Nucleus accumbens (tissue), 56 donors: ENCODE measurements around the gene MNT.

ENCODE experiments used
- DNase-seq, 56 donors: peaks; one replicate each; lab custom pipeline; 2025; lab: John Stamatoyannopoulos, UW

MNT gene

DNA sequence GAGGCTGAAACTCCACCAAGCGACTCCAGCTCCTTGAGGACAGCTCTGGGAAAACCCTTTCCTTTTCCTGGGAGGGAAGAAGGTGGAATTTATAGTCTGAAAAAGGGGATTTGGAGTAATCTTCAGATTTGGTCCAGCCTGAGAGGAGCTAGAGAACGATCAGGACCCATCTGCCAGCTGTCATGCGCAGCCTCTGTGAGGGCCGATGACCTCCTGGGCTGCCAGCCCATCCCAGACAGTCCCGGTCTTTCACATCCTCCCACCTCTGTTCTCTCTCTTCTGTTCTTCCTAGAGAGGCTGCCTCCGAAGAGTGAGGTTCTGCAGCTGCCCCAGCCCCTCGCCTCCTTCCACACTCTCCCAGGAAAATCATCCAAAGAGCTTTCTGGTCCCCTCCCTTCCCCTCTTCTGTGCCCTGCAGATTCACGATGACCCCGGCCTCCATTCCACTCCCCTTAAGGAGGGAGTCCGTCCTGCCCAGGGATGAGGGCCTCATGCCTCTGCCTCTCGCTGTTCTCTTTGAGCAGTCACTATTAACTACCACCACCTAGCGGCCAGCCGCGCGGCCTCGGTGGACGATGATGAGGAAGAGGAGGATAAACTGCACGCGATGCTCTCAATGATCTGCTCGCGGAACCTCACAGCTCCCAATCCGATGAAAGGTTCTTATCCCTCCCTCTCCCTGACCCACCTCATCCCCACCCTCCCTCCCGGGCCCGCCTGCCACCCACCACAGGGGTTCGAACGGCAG is 33.9 kb downstream of the MNT start:
- peak in 4 of 56 donors; percentile 12 to 38 (median 16) for DNase-seq

- DNase-seq = no peak
These were observed 35.7 kb downstream of the MNT start for GRCh38 chr17:2365132-2365531.

- DNase-seq = no peak
These were observed 36.1 kb downstream of the MNT start for GRCh38 chr17:2364763-2365116.

DNA sequence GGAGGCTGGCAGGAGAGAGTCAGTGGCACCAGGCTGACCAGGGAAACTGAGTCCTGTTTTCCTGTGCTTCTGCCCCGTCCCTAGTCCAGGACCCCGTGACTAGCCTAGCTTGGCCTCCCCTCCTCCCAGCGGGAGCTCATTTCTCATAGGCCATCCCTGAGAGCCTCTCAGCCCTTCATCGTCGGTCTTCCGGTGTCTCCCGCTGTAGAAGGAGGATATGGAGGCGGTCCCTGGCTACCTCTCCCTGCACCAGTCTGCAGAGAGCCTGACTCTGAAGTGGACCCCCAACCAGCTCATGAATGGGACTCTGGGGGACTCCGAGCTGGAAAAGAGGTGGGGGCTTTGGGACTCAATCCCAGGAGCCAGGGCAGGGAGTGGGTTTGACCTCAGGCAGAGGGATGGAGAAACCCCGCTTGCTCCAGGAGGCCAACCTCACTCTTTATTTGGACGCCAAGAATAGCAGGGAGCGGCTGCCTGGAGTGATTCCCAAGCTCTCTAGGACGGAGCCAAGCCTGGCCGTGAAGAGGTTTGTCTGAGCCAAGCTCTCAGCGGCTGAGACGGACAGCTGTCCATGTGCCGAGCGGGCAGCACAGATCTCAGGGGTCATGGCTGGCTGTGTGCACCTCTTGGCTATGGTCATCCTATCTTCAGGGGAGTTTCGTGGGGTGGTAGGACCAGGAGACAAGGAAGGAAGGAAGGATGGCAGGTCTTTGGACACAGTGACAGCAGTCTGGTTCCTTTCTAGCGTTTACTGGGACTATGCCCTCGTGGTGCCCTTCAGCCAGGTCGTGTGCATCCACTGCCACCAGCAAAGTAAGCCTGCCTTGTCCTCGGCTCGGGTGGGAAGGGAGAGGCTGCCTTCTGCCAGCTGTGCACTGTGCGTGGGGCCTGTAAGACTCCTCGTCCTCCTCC is 36.8 kb downstream of the MNT start:
- DNase-seq = peak in 8 of 56 donors; percentile 9 to 51 (median 34)

GRCh38 chr17:2363318-2363717 is 37.5 kb downstream of the MNT start:
- no peak for DNase-seq

DNA sequence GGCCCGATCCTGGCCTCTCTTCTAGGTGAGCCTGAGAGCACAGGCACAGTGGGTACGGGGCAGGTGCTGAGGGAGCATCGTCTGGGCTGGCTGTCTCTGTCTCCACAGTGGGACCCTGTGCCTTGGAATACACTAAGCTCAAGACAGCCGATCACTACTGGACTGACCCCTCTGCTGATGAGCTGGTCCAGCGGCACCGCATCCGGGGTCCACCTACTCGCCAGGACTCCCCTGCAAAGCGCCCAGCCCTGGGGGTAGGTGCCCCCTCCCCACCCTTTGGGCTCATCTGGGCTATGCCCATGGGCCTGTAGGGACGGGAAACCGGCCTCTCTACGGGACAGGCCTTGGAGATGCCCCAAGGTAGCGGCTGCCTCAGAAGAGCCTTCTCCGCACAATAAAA is 38.0 kb downstream of the MNT start:
- no peak for DNase-seq

DNA sequence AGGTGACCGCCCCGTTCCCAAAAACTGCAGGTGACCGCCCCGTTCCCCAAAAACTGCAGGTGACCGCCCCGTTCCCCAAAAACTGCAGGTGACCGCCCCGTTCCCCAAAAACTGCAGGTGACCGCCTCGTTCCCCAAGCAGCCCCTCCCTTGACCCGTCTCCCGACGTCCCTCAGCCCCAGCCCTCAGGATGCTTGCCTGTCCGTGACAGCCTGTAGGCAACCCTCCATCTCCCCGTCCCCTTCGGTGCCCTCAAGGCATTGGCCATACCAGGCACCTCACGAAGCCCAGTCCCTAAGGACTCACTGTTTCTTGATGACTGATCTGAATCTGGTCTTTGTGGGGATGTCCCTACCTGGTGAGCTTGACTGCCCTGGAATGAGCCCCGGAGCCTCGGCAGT is 38.4 kb downstream of the MNT start:
- DNase-seq = no peak

DNA sequence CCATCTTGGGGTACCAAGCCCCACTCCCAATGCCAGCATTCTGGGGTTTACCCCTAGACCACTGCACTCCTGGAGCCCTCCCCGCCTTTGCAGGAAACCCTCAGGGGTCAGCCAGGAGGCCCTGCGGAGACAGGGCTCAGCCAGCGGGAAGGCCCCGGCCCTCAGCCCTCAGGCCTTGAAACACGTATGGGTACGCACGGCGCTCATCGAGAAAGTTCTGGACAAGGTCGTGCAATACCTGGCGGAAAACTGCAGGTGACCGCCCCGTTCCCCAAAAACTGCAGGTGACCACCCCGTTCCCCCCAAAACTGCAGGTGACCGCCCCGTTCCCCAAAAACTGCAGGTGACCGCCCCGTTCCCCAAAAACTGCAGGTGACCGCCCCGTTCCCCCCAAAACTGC is 38.8 kb downstream of the MNT start:
- DNase-seq = no peak

DNA sequence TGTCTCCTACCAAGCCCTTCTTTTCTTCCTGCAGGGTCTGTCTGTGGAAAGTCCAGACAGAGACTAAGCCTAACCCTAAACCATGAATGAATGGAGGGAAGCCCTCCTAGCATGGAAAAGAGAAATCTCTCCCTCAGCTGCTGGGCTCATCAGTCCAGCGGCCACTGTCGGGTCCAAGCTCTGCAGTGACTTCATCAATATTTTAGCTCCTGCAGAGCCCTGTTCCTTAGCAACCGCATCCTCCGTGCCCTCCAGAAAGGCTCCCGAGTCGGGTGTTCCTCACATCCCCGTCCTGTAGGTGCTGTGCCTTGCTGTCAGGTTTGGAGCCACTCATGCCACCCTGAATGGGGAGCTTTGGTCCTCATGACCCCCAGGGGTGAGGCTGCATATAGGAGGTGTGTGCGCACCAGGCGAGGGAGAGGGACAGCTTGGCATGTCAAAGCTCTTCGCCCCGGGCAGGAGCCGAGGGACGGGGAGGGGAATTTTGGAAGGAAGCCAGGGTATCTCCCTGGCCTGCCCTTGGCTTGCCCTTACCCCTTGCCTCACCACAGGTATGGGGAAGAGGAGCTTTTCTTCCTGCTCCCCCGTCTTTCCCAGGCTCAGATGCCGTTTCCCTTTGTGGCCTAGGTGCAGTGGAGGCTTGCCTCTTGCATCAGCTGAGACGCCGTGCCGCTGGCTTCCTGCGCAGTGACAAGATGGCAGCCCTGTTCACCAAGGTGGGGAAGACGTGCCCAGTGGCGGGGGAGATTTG is 39.7 kb downstream of the MNT start:
- DNase-seq = no peak

DNA sequence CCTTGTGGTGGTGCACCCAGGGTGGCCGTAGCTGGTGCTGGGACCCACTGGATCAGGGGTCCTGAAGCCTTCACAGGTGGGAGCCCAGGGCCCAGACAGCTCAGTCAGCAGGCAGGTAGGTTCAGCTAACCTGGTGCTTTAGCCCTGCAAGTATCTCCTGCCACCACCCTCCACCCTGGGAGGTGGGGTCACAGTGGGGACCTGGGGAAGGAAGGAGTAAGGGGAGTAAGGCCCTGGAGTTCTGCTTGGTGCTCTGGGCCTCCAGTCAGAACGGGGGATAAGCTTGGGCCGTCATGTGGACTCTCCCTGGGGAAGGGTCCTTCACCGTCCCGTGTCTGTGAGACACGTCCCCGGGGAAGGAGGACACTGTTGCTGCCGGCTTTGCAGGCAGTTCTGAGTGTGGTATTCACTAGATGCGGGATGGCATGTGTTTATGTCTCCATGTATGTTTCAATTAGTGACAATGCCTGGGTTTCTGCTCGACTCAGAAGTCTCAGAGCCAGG is 42.9 kb downstream of the MNT start:
- no peak for DNase-seq

DNA sequence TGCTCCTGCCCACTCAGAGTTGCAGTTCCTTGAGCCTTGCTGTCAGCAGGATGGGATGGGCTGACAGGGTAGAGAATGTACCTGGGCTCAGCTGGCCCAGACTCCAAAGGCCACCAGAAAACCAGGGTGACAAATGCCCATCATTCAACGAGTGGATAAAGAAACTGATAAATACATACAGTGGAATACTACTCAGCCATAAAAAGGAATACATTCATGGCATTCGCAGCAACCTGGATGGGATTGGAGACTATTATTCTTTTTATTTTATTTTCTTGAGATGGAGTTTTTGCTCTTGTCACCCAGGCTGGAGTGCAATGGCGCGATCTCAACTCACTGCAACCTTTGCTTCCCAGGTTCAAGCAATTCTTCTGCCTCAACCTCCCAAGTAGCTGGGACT is 43.6 kb downstream of the MNT start:
- no peak for DNase-seq

DNA sequence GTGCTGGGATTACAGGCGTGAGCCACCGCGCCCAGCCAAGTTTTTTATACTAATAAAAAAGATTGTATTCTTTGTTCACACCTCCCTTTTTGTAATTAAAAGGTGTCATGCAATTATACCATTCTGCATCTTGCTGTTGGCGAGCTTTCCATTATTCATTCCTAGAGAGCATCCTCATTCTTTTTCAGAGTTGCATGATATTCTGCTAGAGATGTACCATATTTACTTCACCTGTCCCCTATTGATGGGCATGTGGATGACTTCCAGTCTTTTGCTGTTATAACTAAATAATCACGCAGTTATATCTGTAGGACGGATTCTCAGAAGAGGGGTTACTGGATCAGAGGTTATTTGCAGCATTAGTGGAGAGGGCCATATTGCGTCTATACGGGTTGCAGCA is 46.5 kb downstream of the MNT start:
- DNase-seq = no peak

DNA sequence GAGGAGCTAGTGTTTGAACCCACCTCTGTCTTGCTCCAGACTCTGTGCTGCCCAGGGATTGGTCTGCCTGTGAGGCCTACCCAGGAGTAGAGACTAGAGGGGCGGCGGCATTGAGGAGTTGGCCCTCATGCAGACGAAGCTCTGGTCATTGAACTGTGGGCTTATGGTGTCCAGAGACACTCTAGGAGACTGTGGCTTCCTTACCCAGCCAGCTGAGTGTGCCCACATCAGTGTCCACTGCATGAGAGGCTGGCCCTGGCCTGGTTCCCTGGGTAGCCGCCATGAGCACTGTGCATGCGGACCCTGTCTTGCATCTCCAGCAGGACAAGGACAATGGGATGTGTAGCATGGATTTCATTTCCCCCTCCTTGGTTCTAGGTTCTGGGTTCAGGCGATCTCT is 49.6 kb downstream of the MNT start:
- DNase-seq = no peak

- DNase-seq = peak in 42 of 56 donors; percentile 15 to 85 (median 47)
These were observed 52.8 kb downstream of the MNT start for GRCh38 chr17:2347805-2348685.

DNA sequence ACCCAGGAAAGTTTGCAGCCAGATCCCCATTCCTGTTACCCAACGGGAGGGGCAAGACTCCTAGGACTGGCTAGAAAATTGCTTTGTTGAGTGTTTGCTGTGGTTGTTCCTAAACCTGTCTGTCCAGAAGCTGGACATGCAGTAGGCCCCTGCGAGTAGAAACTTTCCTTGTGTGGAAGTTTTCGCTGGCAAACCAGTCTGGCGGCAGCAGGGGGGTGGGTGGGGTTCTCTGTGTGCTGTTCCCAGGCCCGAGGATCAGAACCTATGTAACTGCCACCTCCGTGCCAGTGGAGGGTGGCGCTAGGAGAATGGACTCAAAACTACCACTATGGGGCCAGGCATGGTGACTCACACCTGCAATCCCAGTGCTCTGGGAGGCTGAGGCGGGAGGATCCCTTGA is 54.4 kb downstream of the MNT start:
- DNase-seq = no peak

GRCh38 chr17:2344528-2344927 is 56.3 kb downstream of the MNT start:
- DNase-seq = no peak

- DNase-seq = no peak
These were observed 57.4 kb downstream of the MNT start for GRCh38 chr17:2343421-2343820.

GRCh38 chr17:2338315-2338657 is 62.6 kb downstream of the MNT start:
- peak in 2 of 56 donors; percentile 38 to 46 for DNase-seq

- peak in 39 of 56 donors; percentile 14 to 74 (median 38) for DNase-seq
These were observed 63.1 kb downstream of the MNT start for GRCh38 chr17:2337544-2338314.
